ENCODE results near the gene ABR.
"Not testable (repeated sequence)": the region's sequence is repeated elsewhere in the genome, so short reads cannot be mapped to it uniquely, and the experiment has no call there.

Gene ABR

GRCh38 chr17:1077986-1078711 is 101.6 kb downstream of the ABR start:
- in situ Hi-C loops (cut with MboI; ENCODE audit: low pct_unique_long_range_greater_than_20kb, low sequenced_read_pairs, unreplicated experiment) = no loop called here
- DNase-seq (ENCODE audit: low spot score) = no peak
- TF ChIP-seq CTCF (IDR thresholded peaks at IDR 0.05; ENCODE audit: extremely low read depth, insufficient read depth, missing control alignments) = no peak

GRCh38 chr17:1077581-1077985 is 102.2 kb downstream of the ABR start:
- TF ChIP-seq CTCF (IDR thresholded peaks at IDR 0.05; ENCODE audit: extremely low read depth, insufficient read depth, missing control alignments) = no peak
- no peak for DNase-seq (ENCODE audit: low spot score)
- in situ Hi-C loops (cut with MboI; ENCODE audit: low pct_unique_long_range_greater_than_20kb, low sequenced_read_pairs, unreplicated experiment) = no loop called here

GRCh38 chr17:1076982-1077302 is 102.8 kb downstream of the ABR start:
- in situ Hi-C loops (cut with MboI; ENCODE audit: low pct_unique_long_range_greater_than_20kb, low sequenced_read_pairs, unreplicated experiment) = no loop called here
- no peak for TF ChIP-seq CTCF (IDR thresholded peaks at IDR 0.05; ENCODE audit: extremely low read depth, insufficient read depth, missing control alignments)

GRCh38 chr17:1076299-1076981 is 103.3 kb downstream of the ABR start:
- DNase-seq (ENCODE audit: low spot score) = no peak
- TF ChIP-seq CTCF (IDR thresholded peaks at IDR 0.05; ENCODE audit: extremely low read depth, insufficient read depth, missing control alignments) = no peak
- in situ Hi-C loops (cut with MboI; ENCODE audit: low pct_unique_long_range_greater_than_20kb, low sequenced_read_pairs, unreplicated experiment) = no loop called here

More at GRCh38 chr17:1076982-1077302, 102.8 kb downstream of the ABR start:
- no peak for DNase-seq (ENCODE audit: low spot score)

GRCh38 chr17:1074886-1075605 is 104.7 kb downstream of the ABR start:
- DNase-seq (ENCODE audit: low spot score) = no peak
- no peak for TF ChIP-seq CTCF (IDR thresholded peaks at IDR 0.05; ENCODE audit: extremely low read depth, insufficient read depth, missing control alignments)
- in situ Hi-C loops (cut with MboI; ENCODE audit: low pct_unique_long_range_greater_than_20kb, low sequenced_read_pairs, unreplicated experiment) = no loop called here

- DNase-seq (ENCODE audit: low spot score); in situ Hi-C loops (cut with MboI; ENCODE audit: low pct_unique_long_range_greater_than_20kb, low sequenced_read_pairs, unreplicated experiment): not testable (repeated sequence)
Observed at GRCh38 chr17:1073963-1074625, 105.7 kb downstream of the ABR start.

Measured in GM13977 (cell line).